Keratinocyte (primary cell): ENCODE measurements around the gene PMPCB.
"Not testable (repeated sequence)": the region's sequence is repeated elsewhere in the genome, so short reads cannot be mapped to it uniquely, and the experiment has no call there.

Experiments
- EZH2 ChIP-seq: IDR thresholded peaks from one replicate; pipeline ENCODE4 v1.6.1; 2012; ENCODE audit warnings: inconsistent platforms, mild to moderate bottlenecking, low read length, moderate library complexity
- TF ChIP-seq, protein P1 (sequence below), 3 experiments: IDR thresholded peaks in 1 of 3; conservative IDR thresholded peaks in 1 of 3; optimal IDR thresholded peaks in 1 of 3; 2 replicates in 2 of 3; 3 replicates in 1 of 3; pipeline versions ENCODE3 to v1.5.1; 2011; ENCODE audit warnings: low read length in 3 of 3, mild to moderate bottlenecking in 3 of 3, moderate library complexity in 2 of 3, control low read depth in 1 of 3, inconsistent platforms in 1 of 3; ENCODE audit not compliant: insufficient read depth in 2 of 3; ENCODE audit errors: extremely low read depth in 1 of 3

DNA sequence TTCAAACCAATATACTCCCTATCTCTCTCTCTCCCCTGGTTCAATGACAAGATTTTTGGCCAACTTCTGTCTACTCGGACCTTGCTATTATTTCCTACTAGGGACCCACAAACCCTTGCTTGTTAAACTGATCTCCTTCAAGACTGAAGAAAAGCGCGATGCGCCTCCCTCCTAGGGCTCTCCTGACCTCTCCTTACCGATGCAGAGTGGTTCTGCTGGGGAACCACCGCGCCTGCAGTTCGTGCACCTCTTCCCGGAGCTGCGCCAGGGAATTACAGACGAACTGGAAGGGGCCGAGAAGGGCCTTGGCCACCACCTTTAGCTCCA is 17.6 kb upstream of the PMPCB start:
- TF ChIP-seq, protein P1, sequence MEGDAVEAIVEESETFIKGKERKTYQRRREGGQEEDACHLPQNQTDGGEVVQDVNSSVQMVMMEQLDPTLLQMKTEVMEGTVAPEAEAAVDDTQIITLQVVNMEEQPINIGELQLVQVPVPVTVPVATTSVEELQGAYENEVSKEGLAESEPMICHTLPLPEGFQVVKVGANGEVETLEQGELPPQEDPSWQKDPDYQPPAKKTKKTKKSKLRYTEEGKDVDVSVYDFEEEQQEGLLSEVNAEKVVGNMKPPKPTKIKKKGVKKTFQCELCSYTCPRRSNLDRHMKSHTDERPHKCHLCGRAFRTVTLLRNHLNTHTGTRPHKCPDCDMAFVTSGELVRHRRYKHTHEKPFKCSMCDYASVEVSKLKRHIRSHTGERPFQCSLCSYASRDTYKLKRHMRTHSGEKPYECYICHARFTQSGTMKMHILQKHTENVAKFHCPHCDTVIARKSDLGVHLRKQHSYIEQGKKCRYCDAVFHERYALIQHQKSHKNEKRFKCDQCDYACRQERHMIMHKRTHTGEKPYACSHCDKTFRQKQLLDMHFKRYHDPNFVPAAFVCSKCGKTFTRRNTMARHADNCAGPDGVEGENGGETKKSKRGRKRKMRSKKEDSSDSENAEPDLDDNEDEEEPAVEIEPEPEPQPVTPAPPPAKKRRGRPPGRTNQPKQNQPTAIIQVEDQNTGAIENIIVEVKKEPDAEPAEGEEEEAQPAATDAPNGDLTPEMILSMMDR (optimal IDR thresholded peaks at IDR 0.05 in 1 of 3, IDR thresholded peaks at IDR 0.05 in 1 of 3, conservative IDR thresholded peaks at IDR 0.05 in 1 of 3; ENCODE audit: extremely low read depth in 1 of 3, insufficient read depth in 2 of 3, low read length in 3 of 3) = not testable (repeated sequence)
- TF ChIP-seq EZH2 = not testable (repeated sequence)
